Peyer's patch (tissue), 4 donors: ENCODE results near the gene HOXD9.

Experiments used
- CTCF ChIP-seq, 6 experiments: fragments of 450-650 bp in 4 of 6; fragments of 200-600 bp in 2 of 6; sonication (generic) in 1 of 6; IDR thresholded peaks; one replicate each; pipeline ENCODE4 v1.5.1; 2017 to 2019; ENCODE audit warnings: antibody characterized with exemption in 6 of 6, mild to moderate bottlenecking in 3 of 6, moderate library complexity in 1 of 6
- POLR2A ChIP-seq, 2 donors: fragments of 450-650 bp; IDR thresholded peaks; one replicate each; pipeline ENCODE4 v1.5.1; 2017; ENCODE audit warnings: antibody characterized with exemption in 2 of 2, mild to moderate bottlenecking in 2 of 2, moderate library complexity in 2 of 2

GRCh38 chr2:176146101-176146500 is 23.6 kb downstream of the HOXD9 start:
- no peak for TF ChIP-seq CTCF (IDR thresholded peaks at IDR 0.05)
- no peak for TF ChIP-seq POLR2A (IDR thresholded peaks at IDR 0.05)
